K562 (cell line): ENCODE data around the gene ROPN1. TPM values are rescaled to one million over a fixed set of nuclear protein-coding genes. Genes with fewer than 3 reads are reported as not detected.

Source experiments
- ATAC-seq: fragments of 200-7000 bp; cut with Tn5 transposase; 3 replicates; pipeline ENCODE4 v1.9.1; 2020; ENCODE audit warnings: moderate library complexity
- BruUV-seq: library from RNA; stranded (reverse); fragments of 400-500 nt; replicated peaks from 2 replicates; lab custom pipeline; 2021; lab: Mats Ljungman, UMichigan
- CTCF ChIA-PET: fragments of 300-600 bp; formaldehyde crosslinking; extraction: SDS; loops from one replicate; lab custom pipeline; 2021; ENCODE audit warnings: low intra/inter-chr PET ratio; lab: Yijun Ruan, JAX
- POLR2A ChIA-PET: fragments of 300-600, 350-650 bp; sonication (Branson Sonifier 250); formaldehyde crosslinking; extraction: SDS; loops from one replicate; lab custom pipeline; 2021; ENCODE audit warnings: antibody characterized with exemption, inconsistent platforms; lab: Yijun Ruan, JAX
- DNase-seq, 4 experiments: peaks; one replicate each; pipeline versions ENCODE4 v3.0.0 to v3.0.0-alpha.2; 2011 to 2018; ENCODE audit warnings: low spot score in 3 of 4, mixed read lengths in 3 of 4; ENCODE audit errors: extremely low read depth in 1 of 4
- FAIRE-seq: peaks from 2 replicates; lab custom pipeline; 2011; peaks lifted over from hg19 to GRCh38; lab: Jason Lieb, UNC
- H2AFZ ChIP-seq: 2 replicates; pipeline ENCODE4 v1.6.0; 2011; ENCODE audit warnings: low read depth, low read length, control low read depth, inconsistent platforms
- H3K27ac ChIP-seq: fragments of 200-600 bp; 3 replicates; pipeline ENCODE4 v1.8.0; 2011; ENCODE audit warnings: low read depth, mild to moderate bottlenecking, control low read depth, inconsistent platforms, low read length, moderate library complexity, mixed read lengths; ENCODE audit errors: extremely low read depth
- H3K27me3 ChIP-seq, 2 experiments: fragments of 300-600 bp in 1 of 2; 2 replicates in 1 of 2; 3 replicates in 1 of 2; pipeline versions ENCODE4 v1.6.0 to v1.8.0; 2011; ENCODE audit warnings: inconsistent platforms in 2 of 2, low read length in 2 of 2, mild to moderate bottlenecking in 1 of 2, mixed read lengths in 1 of 2, moderate library complexity in 1 of 2; ENCODE audit not compliant: control insufficient read depth in 2 of 2, insufficient read depth in 2 of 2
- H3K36me3 ChIP-seq: fragments of 300-600 bp; 3 replicates; pipeline ENCODE4 v1.8.0; 2011; ENCODE audit warnings: mild to moderate bottlenecking, low read length, inconsistent platforms; ENCODE audit not compliant: control insufficient read depth, insufficient read depth
- H3K4me1 ChIP-seq, 2 experiments: fragments of 200-600 bp in 1 of 2; replicated peaks in 1 of 2; 2 replicates in 1 of 2; 3 replicates in 1 of 2; pipeline versions ENCODE4 v1.5.1 to v1.8.0; 2011; ENCODE audit warnings: inconsistent platforms in 2 of 2, low read length in 2 of 2, mild to moderate bottlenecking in 1 of 2, mixed read lengths in 1 of 2, moderate library complexity in 1 of 2; ENCODE audit not compliant: control insufficient read depth in 2 of 2, insufficient read depth in 2 of 2
- H3K4me2 ChIP-seq: 2 replicates; pipeline ENCODE4 v1.6.1; 2011; ENCODE audit warnings: low read length, control low read depth, inconsistent platforms, mixed read lengths; ENCODE audit not compliant: insufficient read depth
- H3K4me3 ChIP-seq: fragments of 200-600 bp; sonication (generic), shearing (Covaris generic); 2 replicates; pipeline ENCODE4 v1.5.1; 2016; ENCODE audit warnings: control low read depth, inconsistent platforms
- H3K79me2 ChIP-seq: fragments of 200-600 bp; 3 replicates; pipeline ENCODE4 v1.8.0; 2011; ENCODE audit warnings: low read length, inconsistent platforms; ENCODE audit not compliant: control insufficient read depth, insufficient read depth
- H3K9ac ChIP-seq, 2 experiments: 2 replicates each; pipeline versions ENCODE4 v1.6.0 to v1.6.1; 2011; ENCODE audit warnings: low read depth in 2 of 2, low read length in 2 of 2, control low read depth in 1 of 2, inconsistent platforms in 1 of 2, mild to moderate bottlenecking in 1 of 2, mixed read lengths in 1 of 2; ENCODE audit not compliant: insufficient read depth in 1 of 2
- H3K9me1 ChIP-seq: one replicate; pipeline ENCODE4 v1.6.0; 2011; ENCODE audit warnings: inconsistent platforms, mild to moderate bottlenecking, low read length, moderate library complexity; ENCODE audit not compliant: control insufficient read depth, insufficient read depth
- H3K9me3 ChIP-seq: replicated peaks from 2 replicates; pipeline ENCODE4 v1.5.1; 2011; ENCODE audit warnings: low read depth, low read length, inconsistent platforms; ENCODE audit not compliant: control insufficient read depth, insufficient read depth
- H4K20me1 ChIP-seq: replicated peaks from 2 replicates; pipeline ENCODE4 v1.6.1; 2011; ENCODE audit warnings: low read length, inconsistent platforms, mixed read lengths; ENCODE audit not compliant: control insufficient read depth, insufficient read depth
- MTA3 ChIP-seq: fragments of 450-650 bp; formaldehyde crosslinking; IDR thresholded peaks from 2 replicates; pipeline ENCODE4 v1.6.1; 2017; ENCODE audit warnings: mild to moderate bottlenecking, borderline replicate concordance
- NR3C1 ChIP-seq: sonication (generic); formaldehyde crosslinking; IDR thresholded peaks from 2 replicates; pipeline ENCODE4 v1.8.1; 2022; ENCODE audit warnings: missing genetic modification reagents
- NR4A1 ChIP-seq, 2 experiments: fragments of 250-450 bp in 1 of 2; fragments of 450-650 bp in 1 of 2; sonication (Bioruptor Pico) in 1 of 2; IDR thresholded peaks; 2 replicates each; pipeline versions ENCODE4 v1.4.0 to v1.6.1; 2016 to 2020; ENCODE audit warnings: mild to moderate bottlenecking in 2 of 2, missing compliant biosample characterization in 1 of 2, missing genetic modification characterization in 1 of 2, moderate library complexity in 1 of 2
- POLR2AphosphoS2 ChIP-seq: IDR thresholded peaks from 2 replicates; pipeline ENCODE4 v1.6.1; 2012; ENCODE audit warnings: low read length, improper control_type of control experiment
- XRCC3 ChIP-seq: fragments of 450-650 bp; IDR thresholded peaks from 2 replicates; pipeline ENCODE4 v1.6.1; 2017; ENCODE audit warnings: mild to moderate bottlenecking, moderate library complexity
- ZBTB26 ChIP-seq: fragments of 450-650 bp; formaldehyde crosslinking; IDR thresholded peaks from 2 replicates; pipeline ENCODE4 v1.4.0; 2022; ENCODE audit warnings: missing genetic modification characterization
- ZNF146 ChIP-seq: IDR thresholded peaks from one replicate; pipeline ENCODE4 v1.6.1; 2018; ENCODE audit warnings: missing compliant biosample characterization; ENCODE audit not compliant: unreplicated experiment
- in situ Hi-C: fragments of 300-500 bp; cut with MboI; formaldehyde crosslinking; loops from 4 replicates; pipeline ENCODE4 v1.15.0; 2018; ENCODE audit warnings: inconsistent platforms, mixed read lengths
- intact Hi-C: fragments of 100-400 bp; cut with micrococcal nuclease; formaldehyde crosslinking; loops from 2 replicates; pipeline ENCODE4 v1.14.2; 2022
- polyA plus RNA-seq, 8 experiments: library from polyadenylated mRNA; depleted of rRNA in 4 of 8; stranded (reverse) in 5 of 8; unstranded in 3 of 8; fragments of >200 nt; fragmentation: Nextera tagmentation in 2 of 8; fragmentation: Illumina TruSeq in 1 of 8; extraction: Ambion mirVana in 2 of 8; extraction: Trizol in 1 of 8; gene quantifications; 2 replicates each; pipeline versions ENCODE4 v1.2.1 to v1.2.3, GENCODE V29; 2011 to 2014; ENCODE audit warnings: inconsistent platforms in 1 of 8, missing spikeins in 1 of 8
- total RNA-seq, 7 experiments: library from RNA; depleted of rRNA in 6 of 7; stranded (reverse); fragments of >200 nt in 6 of 7; fragmentation: Illumina TruSeq in 2 of 7; extraction: Trizol in 2 of 7; gene quantifications; 2 replicates each; pipeline versions ENCODE4 v1.2.1 to v1.2.3, GENCODE V29; 2011 to 2021; ENCODE audit warnings: low replicate concordance in 1 of 7
- TF ChIP-seq, protein P1 (sequence below): conservative IDR thresholded peaks from 2 replicates; pipeline ENCODE4 v1.6.1; 2011; ENCODE audit warnings: low read depth, mild to moderate bottlenecking, low read length; ENCODE audit not compliant: control insufficient read depth

Gene ROPN1
- total and polyA plus RNA-seq, 9 of the 15 experiments (the other 6 are each of a cell fraction or from before 2014, with no cell fraction given): not detected

DNA sequence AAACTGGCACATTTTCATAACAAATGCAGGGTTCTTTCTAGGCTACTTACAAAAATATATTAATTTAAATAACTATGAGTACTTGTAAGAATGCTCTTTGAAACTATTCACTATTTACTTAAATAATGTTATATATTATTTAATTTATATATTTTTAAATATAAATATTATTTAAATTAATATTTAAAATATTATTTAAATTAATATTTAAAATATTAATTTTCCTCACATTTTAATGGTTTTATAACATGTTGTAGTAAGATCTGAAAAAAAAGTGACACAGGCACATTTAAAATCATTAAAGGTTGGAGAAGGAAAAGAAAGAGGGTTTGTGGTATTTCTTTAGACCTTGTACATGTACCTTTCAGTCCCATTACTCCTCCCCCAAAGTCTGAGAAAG, 65.5 kb downstream of the ROPN1 start:
- Histone ChIP-seq H3K27ac (no peak overlapping the region), H3K4me3 (no peak overlapping the region), H3K79me2 (no peaks in the 10 kb centered on the region), H3K36me3 (peaks cover 28% of the 10 kb centered on the region; the same call in 1 of the 3 replicates), H3K9me3 (no peaks in the 10 kb centered on the region), H3K9me1 (no peaks in the 10 kb centered on the region), H3K4me2 (no peak overlapping the region), H4K20me1 (no peaks in the 10 kb centered on the region), H3K4me1 (no peaks in the 10 kb centered on the region), H3K27me3 (no peaks in the 10 kb centered on the region), H2AFZ (no peak overlapping the region), H3K9ac (no peak overlapping the region)
- POLR2A ChIA-PET: no interaction called here
- in situ Hi-C loops: no loop called here
- no peak for ATAC-seq
- intact Hi-C loops: no loop called here
- no peak for TF ChIP-seq NR4A1 (CRISPR knock-in tag; IDR thresholded peaks at IDR 0.05)
- no peak for TF ChIP-seq NR4A1 (tag; IDR thresholded peaks at IDR 0.05)
- no peak for TF ChIP-seq ZNF146
- no peak for TF ChIP-seq POLR2AphosphoS2
- TF ChIP-seq, protein P1, sequence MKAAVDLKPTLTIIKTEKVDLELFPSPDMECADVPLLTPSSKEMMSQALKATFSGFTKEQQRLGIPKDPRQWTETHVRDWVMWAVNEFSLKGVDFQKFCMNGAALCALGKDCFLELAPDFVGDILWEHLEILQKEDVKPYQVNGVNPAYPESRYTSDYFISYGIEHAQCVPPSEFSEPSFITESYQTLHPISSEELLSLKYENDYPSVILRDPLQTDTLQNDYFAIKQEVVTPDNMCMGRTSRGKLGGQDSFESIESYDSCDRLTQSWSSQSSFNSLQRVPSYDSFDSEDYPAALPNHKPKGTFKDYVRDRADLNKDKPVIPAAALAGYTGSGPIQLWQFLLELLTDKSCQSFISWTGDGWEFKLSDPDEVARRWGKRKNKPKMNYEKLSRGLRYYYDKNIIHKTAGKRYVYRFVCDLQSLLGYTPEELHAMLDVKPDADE: no peak
- no peak for TF ChIP-seq MTA3
- TF ChIP-seq XRCC3: no peak
- no peak for TF ChIP-seq ZBTB26 (CRISPR knock-in tag)
- TF ChIP-seq NR3C1: no peak
- no peak for DNase-seq
- CTCF ChIA-PET: no interaction called here
- FAIRE-seq: no peak
- BruUV-seq: no TSS peak
